Fibroblast of upper back skin (primary cell): ENCODE data around the gene HENMT1.
"Not testable (repeated sequence)": the region's sequence is repeated elsewhere in the genome, so short reads cannot be mapped to it uniquely, and the experiment has no call there.

Source experiments
- DNase-seq: peaks from one replicate; pipeline ENCODE4 v3.0.0-alpha.2; 2013

HENMT1 gene

GRCh38 chr1:108661030-108661609 is at the start of gene HENMT1:
Gene HENMT1 (minus strand): TSS chr1:108661093. CDS start chr1:108659884, 1,209 bp downstream.
- DNase-seq, result peak; percentile 64

GRCh38 chr1:108708691-108709660 is 48.1 kb upstream of the HENMT1 start:
- peak; percentile 70 for DNase-seq

GRCh38 chr1:108706643-108707042 is 45.8 kb upstream of the HENMT1 start:
- no peak for DNase-seq

GRCh38 chr1:108704496-108704895 is 43.6 kb upstream of the HENMT1 start:
- peak; percentile 51 for DNase-seq

GRCh38 chr1:108703939-108704338 is 43.0 kb upstream of the HENMT1 start:
- DNase-seq, result no peak

- DNase-seq, result not testable (repeated sequence)
Measured at GRCh38 chr1:108702109-108702508, 41.2 kb upstream of the HENMT1 start.

GRCh38 chr1:108701176-108701849 is 40.4 kb upstream of the HENMT1 start:
- DNase-seq, result no peak

GRCh38 chr1:108699375-108700332 is 38.8 kb upstream of the HENMT1 start:
- DNase-seq, result no peak

- DNase-seq, result no peak
Measured at GRCh38 chr1:108695535-108695934, 34.6 kb upstream of the HENMT1 start.

GRCh38 chr1:108692724-108693655 is 32.1 kb upstream of the HENMT1 start:
- peak; percentile 63 for DNase-seq

- peak; percentile 90 for DNase-seq
Measured at GRCh38 chr1:108691942-108692723, 31.2 kb upstream of the HENMT1 start, which contains the start of gene PRPF38B. Gene PRPF38B (plus strand): TSS chr1:108692310. CDS start chr1:108692592, 282 bp downstream.

- DNase-seq, result no peak
Measured at GRCh38 chr1:108691128-108691941, 30.4 kb upstream of the HENMT1 start.

- peak; percentile 79 for DNase-seq
Measured at GRCh38 chr1:108686614-108687313, 25.9 kb upstream of the HENMT1 start.

GRCh38 chr1:108685529-108685928 is 24.6 kb upstream of the HENMT1 start:
- no peak for DNase-seq

- not testable (repeated sequence) for DNase-seq
Measured at GRCh38 chr1:108681701-108682100, 20.8 kb upstream of the HENMT1 start.

- no peak for DNase-seq
Measured at GRCh38 chr1:108679586-108680213, 18.8 kb upstream of the HENMT1 start.

- DNase-seq, result no peak
Measured at GRCh38 chr1:108678706-108679105, 17.8 kb upstream of the HENMT1 start.

- no peak for DNase-seq
Measured at GRCh38 chr1:108671143-108671542, 10.2 kb upstream of the HENMT1 start.
